ENCODE measurements around the gene ELL.

ELL gene

GRCh38 chr19:18503971-18504885 is 17.6 kb downstream of the ELL start:
- DNase-seq = no peak

- no peak for DNase-seq
Observed at GRCh38 chr19:18503337-18503970, 18.4 kb downstream of the ELL start.

GRCh38 chr19:18502638-18503294 is 19.1 kb downstream of the ELL start:
- no peak for DNase-seq

GRCh38 chr19:18502246-18502637 is 19.6 kb downstream of the ELL start:
- peak in 1 of 5 experiments; percentile 53 for DNase-seq

GRCh38 chr19:18501832-18502231 is 20.0 kb downstream of the ELL start:
- DNase-seq = no peak

GRCh38 chr19:18501351-18501750 is 20.5 kb downstream of the ELL start:
- DNase-seq = no peak

GRCh38 chr19:18500799-18501198 is 21.1 kb downstream of the ELL start:
- no peak for DNase-seq

GRCh38 chr19:18500376-18500775 is 21.5 kb downstream of the ELL start:
- no peak for DNase-seq

- DNase-seq = no peak
Observed at GRCh38 chr19:18499055-18499775, 22.7 kb downstream of the ELL start.

- DNase-seq = no peak
Observed at GRCh38 chr19:18496980-18497256, 25.0 kb downstream of the ELL start.

- DNase-seq = peak in 3 of 5 experiments; percentile 48 to 94 (median 79)
Observed at GRCh38 chr19:18496167-18496979, 25.5 kb downstream of the ELL start.

GRCh38 chr19:18495204-18495911 is 26.5 kb downstream of the ELL start:
- DNase-seq = no peak

GRCh38 chr19:18494267-18494607 is 27.6 kb downstream of the ELL start:
- DNase-seq = peak in 1 of 5 experiments; percentile 70

- DNase-seq = no peak
Observed at GRCh38 chr19:18493440-18494266, 28.2 kb downstream of the ELL start.

- no peak for DNase-seq
Observed at GRCh38 chr19:18491995-18492953, 29.6 kb downstream of the ELL start.

GRCh38 chr19:18490728-18491127 is 31.1 kb downstream of the ELL start:
- DNase-seq = peak in 1 of 5 experiments; percentile 69

GRCh38 chr19:18489627-18490184 is 32.2 kb downstream of the ELL start:
- DNase-seq = no peak

GRCh38 chr19:18488838-18489626 is 32.8 kb downstream of the ELL start:
- DNase-seq = no peak
